Neural cell (in vitro differentiated cells): ENCODE data around the gene SLC28A1.

ENCODE experiments used
- EZH2 ChIP-seq: fragments of 200-600, 300-800 bp; shearing (Covaris generic), sonication (generic); IDR thresholded peaks from 2 replicates; pipeline ENCODE4 v1.6.1; 2014; ENCODE audit warnings: antibody characterized with exemption, low read length, borderline replicate concordance, mild to moderate bottlenecking; ENCODE audit not compliant: insufficient read depth, poor library complexity, severe bottlenecking
- POLR2AphosphoS5 ChIP-seq: IDR thresholded peaks from 2 replicates; pipeline ENCODE4 v1.6.1; 2012
- TF ChIP-seq, protein P1 (sequence below): fragments of 450-650 bp; IDR thresholded peaks from 2 replicates; pipeline ENCODE4 v1.5.1; 2014; ENCODE audit warnings: antibody characterized with exemption, mild to moderate bottlenecking, moderate library complexity; ENCODE audit not compliant: poor library complexity, severe bottlenecking

DNA sequence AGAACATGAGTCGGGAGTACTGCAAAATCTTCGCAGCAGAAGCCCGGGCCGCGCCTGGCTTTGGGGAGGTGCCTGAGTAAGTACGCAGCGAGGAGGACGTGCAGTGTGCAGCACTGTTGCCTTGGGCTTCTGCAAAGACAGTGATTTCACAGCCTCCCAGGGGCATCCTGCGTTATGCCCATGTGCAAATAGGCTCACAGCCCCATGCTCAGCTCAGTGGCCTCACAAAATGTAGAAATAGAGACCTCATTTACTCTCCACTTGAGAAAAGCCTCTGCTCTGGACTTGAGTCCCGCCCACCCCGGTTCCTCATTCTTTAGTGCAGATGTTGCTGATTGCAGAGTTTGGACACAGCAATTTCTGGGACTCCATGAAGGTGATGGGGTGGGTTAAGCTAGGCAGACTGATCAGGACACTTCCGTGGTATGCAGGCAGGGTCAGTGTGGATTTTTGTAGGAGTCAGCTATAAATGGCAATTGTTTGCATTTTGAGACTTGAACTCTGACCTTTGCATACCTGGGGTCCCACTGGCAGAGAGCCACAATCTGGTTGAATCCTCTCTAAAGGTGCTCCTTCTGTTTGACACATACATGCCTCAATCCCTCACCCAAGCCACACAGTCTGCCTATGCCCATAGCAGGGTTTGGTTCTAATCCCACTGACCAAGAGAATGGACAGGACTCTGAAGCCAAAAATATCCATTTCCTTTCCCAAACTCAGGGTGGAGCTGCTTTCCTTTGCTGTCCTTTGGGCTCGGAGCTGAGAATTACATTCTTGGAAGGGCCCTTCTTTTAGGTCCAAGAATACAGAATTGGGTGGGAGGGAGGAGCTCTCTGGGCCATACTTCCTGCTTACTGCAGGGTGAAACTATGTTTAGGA, 20.7 kb upstream of the SLC28A1 start:
- TF ChIP-seq, protein P1, sequence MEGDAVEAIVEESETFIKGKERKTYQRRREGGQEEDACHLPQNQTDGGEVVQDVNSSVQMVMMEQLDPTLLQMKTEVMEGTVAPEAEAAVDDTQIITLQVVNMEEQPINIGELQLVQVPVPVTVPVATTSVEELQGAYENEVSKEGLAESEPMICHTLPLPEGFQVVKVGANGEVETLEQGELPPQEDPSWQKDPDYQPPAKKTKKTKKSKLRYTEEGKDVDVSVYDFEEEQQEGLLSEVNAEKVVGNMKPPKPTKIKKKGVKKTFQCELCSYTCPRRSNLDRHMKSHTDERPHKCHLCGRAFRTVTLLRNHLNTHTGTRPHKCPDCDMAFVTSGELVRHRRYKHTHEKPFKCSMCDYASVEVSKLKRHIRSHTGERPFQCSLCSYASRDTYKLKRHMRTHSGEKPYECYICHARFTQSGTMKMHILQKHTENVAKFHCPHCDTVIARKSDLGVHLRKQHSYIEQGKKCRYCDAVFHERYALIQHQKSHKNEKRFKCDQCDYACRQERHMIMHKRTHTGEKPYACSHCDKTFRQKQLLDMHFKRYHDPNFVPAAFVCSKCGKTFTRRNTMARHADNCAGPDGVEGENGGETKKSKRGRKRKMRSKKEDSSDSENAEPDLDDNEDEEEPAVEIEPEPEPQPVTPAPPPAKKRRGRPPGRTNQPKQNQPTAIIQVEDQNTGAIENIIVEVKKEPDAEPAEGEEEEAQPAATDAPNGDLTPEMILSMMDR, result no peak
- TF ChIP-seq EZH2, result no peak
- no peak for TF ChIP-seq POLR2AphosphoS5
